HG03175 (cell line): ENCODE measurements around the gene IGF1R.

ENCODE experiments used
- ATAC-seq: cut with Tn5 transposase; IDR thresholded peaks from one replicate; pipeline ENCODE4 v1.9.1; 2021; ENCODE audit warnings: mild to moderate bottlenecking, moderate library complexity; ENCODE audit not compliant: unreplicated experiment

Gene IGF1R

GRCh38 chr15:98740963-98741362, 92.6 kb downstream of the IGF1R start:
- no peak for ATAC-seq

GRCh38 chr15:98743177-98743576, 94.8 kb downstream of the IGF1R start:
- ATAC-seq, result no peak

- no peak for ATAC-seq
These were observed 96.2 kb downstream of the IGF1R start for GRCh38 chr15:98744506-98744905.

- ATAC-seq, result no peak
These were observed 96.8 kb downstream of the IGF1R start for GRCh38 chr15:98745179-98745578.

GRCh38 chr15:98745650-98746374, 97.5 kb downstream of the IGF1R start:
- no peak for ATAC-seq

- no peak for ATAC-seq
These were observed 98.2 kb downstream of the IGF1R start for GRCh38 chr15:98746375-98747155.

- no peak for ATAC-seq
These were observed 103.4 kb downstream of the IGF1R start for GRCh38 chr15:98751767-98752166.

GRCh38 chr15:98753726-98754656, 105.7 kb downstream of the IGF1R start:
- ATAC-seq, result no peak

- ATAC-seq, result no peak
These were observed 106.3 kb downstream of the IGF1R start for GRCh38 chr15:98754657-98755022.

GRCh38 chr15:98755138-98755537, 106.8 kb downstream of the IGF1R start:
- no peak for ATAC-seq

- ATAC-seq, result no peak
These were observed 107.4 kb downstream of the IGF1R start for GRCh38 chr15:98755781-98756180.

- ATAC-seq, result no peak
These were observed 109.9 kb downstream of the IGF1R start for GRCh38 chr15:98758224-98758623.

- no peak for ATAC-seq
These were observed 110.9 kb downstream of the IGF1R start for GRCh38 chr15:98759277-98759676.

GRCh38 chr15:98760112-98760826, 111.9 kb downstream of the IGF1R start:
- ATAC-seq, result no peak

- ATAC-seq, result no peak
These were observed 112.6 kb downstream of the IGF1R start for GRCh38 chr15:98760975-98761374.

- ATAC-seq, result no peak
These were observed 114.8 kb downstream of the IGF1R start for GRCh38 chr15:98763179-98763578.

GRCh38 chr15:98764291-98764690, 116.0 kb downstream of the IGF1R start:
- no peak for ATAC-seq

GRCh38 chr15:98765610-98766009, 117.3 kb downstream of the IGF1R start:
- no peak for ATAC-seq

GRCh38 chr15:98767692-98768091, 119.4 kb downstream of the IGF1R start:
- no peak for ATAC-seq

GRCh38 chr15:98769867-98770266, 121.5 kb downstream of the IGF1R start:
- ATAC-seq, result no peak

GRCh38 chr15:98770984-98771383, 122.6 kb downstream of the IGF1R start:
- no peak for ATAC-seq
